ENCODE data around the gene WDFY1.

DNA sequence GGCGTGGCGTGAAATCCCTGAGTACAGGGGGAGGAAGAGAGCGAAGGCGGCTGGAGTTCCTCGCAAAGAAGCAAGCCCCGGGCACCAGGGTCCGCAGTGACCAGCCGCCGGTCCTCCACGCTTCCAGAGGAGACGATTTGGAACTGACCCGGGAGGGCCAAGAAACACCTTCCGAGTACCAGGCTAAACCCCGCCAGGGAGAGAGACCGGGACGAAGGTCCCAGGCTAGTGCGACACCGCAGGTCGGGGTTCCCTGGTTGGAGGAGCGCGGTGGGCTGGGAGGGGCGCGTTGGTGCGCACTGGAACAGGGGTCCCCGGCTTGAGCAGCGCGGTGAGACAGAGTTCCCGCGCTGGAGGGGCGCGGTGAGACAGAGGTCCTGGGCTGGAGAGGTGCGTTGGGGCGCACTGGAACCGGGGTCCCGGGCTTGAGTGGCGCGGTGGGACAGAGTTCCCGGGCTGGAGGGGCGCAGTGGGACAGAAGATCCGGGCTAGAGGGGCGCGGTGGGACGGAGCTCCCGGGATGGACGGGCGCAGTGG is 901 bp downstream of the WDFY1 start:
- TF ChIP-seq, protein P1, sequence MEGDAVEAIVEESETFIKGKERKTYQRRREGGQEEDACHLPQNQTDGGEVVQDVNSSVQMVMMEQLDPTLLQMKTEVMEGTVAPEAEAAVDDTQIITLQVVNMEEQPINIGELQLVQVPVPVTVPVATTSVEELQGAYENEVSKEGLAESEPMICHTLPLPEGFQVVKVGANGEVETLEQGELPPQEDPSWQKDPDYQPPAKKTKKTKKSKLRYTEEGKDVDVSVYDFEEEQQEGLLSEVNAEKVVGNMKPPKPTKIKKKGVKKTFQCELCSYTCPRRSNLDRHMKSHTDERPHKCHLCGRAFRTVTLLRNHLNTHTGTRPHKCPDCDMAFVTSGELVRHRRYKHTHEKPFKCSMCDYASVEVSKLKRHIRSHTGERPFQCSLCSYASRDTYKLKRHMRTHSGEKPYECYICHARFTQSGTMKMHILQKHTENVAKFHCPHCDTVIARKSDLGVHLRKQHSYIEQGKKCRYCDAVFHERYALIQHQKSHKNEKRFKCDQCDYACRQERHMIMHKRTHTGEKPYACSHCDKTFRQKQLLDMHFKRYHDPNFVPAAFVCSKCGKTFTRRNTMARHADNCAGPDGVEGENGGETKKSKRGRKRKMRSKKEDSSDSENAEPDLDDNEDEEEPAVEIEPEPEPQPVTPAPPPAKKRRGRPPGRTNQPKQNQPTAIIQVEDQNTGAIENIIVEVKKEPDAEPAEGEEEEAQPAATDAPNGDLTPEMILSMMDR (IDR thresholded peaks at IDR 0.05; ENCODE audit: low read depth, low read length, poor library complexity, severe bottlenecking), result no peak
- peak; percentile 64; the same call in 1 of the 2 replicates for TF ChIP-seq EZH2phosphoT487 (IDR thresholded peaks at IDR 0.05; ENCODE audit: borderline replicate concordance, low read length)
